Upper lobe of left lung (tissue), 6 donors: ENCODE data around the gene KLHL26. TPM values are rescaled to one million over a fixed set of nuclear protein-coding genes. Genes with fewer than 3 reads are reported as not detected.

Source experiments
- ATAC-seq, 2 donors: fragments of 200-7000 bp; cut with Tn5 transposase; one replicate each; pipeline ENCODE4 v1.9.1; 2022; ENCODE audit warnings: mild to moderate bottlenecking in 2 of 2, moderate library complexity in 2 of 2; ENCODE audit not compliant: low FRiP score in 2 of 2
- DNase-seq, 2 donors: peaks; one replicate each; pipeline ENCODE4 v3.0.0-alpha.2; 2019 to 2020
- H3K27ac ChIP-seq, 4 donors: fragments of 200-600 bp; sonication (generic); one replicate each; pipeline ENCODE4 v1.5.1; 2016 to 2019
- H3K27me3 ChIP-seq, 4 donors: fragments of 200-600 bp; sonication (generic); one replicate each; pipeline ENCODE4 v1.5.1; 2017 to 2019
- H3K36me3 ChIP-seq, 4 donors: fragments of 200-600 bp; sonication (generic); one replicate each; pipeline ENCODE4 v1.5.1; 2016 to 2019
- H3K4me1 ChIP-seq, 4 donors: fragments of 200-600 bp; sonication (generic); one replicate each; pipeline ENCODE4 v1.5.1; 2018 to 2019
- H3K4me3 ChIP-seq, 4 donors: fragments of 200-600 bp; sonication (generic); one replicate each; pipeline ENCODE4 v1.5.1; 2017 to 2019; ENCODE audit warnings: mild to moderate bottlenecking in 2 of 4, moderate library complexity in 1 of 4
- H3K9me3 ChIP-seq, 4 donors: fragments of 200-600 bp; sonication (generic); one replicate each; pipeline ENCODE4 v1.5.1; 2018 to 2019
- CTCF ChIP-seq, 6 experiments: fragments of 450-650 bp in 4 of 6; fragments of 200-600 bp in 2 of 6; sonication (generic) in 2 of 6; IDR thresholded peaks; one replicate each; pipeline ENCODE4 v1.5.1; 2016 to 2019; ENCODE audit warnings: antibody characterized with exemption in 6 of 6
- EP300 ChIP-seq, 4 donors: sonication (generic); formaldehyde crosslinking; IDR thresholded peaks; one replicate each; pipeline ENCODE4 v1.5.1; 2017; ENCODE audit warnings: antibody characterized with exemption in 4 of 4, control low read depth in 2 of 4
- POLR2A ChIP-seq, 4 donors: fragments of 450-650 bp; IDR thresholded peaks; one replicate each; pipeline ENCODE4 v1.5.1; 2016 to 2017; ENCODE audit warnings: antibody characterized with exemption in 4 of 4, mild to moderate bottlenecking in 2 of 4
- POLR2AphosphoS5 ChIP-seq, 2 donors: sonication (generic); formaldehyde crosslinking; IDR thresholded peaks; one replicate each; pipeline ENCODE4 v1.5.1; 2017; ENCODE audit warnings: antibody characterized with exemption in 2 of 2
- WGBS, 2 donors: methylation state at CpG; one replicate each; pipeline ENCODE4 v1.1.5; 2017 to 2018; 5-methylcytosine and 5-hydroxymethylcytosine counted together
- total RNA-seq, 6 donors: library from RNA; depleted of rRNA in 4 of 6; stranded (reverse); fragments of >200 nt in 4 of 6; gene quantifications; one replicate each; pipeline versions ENCODE4 v1.1.0 to v1.2.1, GENCODE V29; 2016 to 2021
- donor health status: DM: no; HTN: no; CAD: no; lungs with moderate emphysema.
- donor health status: DM: no; HTN: yes; CAD: no; lungs with severe emphysema.

Gene KLHL26
- total RNA-seq, 6 donors from 2014 or later, result 8.1 to 16.1 (median 12.1) TPM

GRCh38 chr19:18669883-18670282 is 33.1 kb downstream of the KLHL26 start:
- TF ChIP-seq EP300 (IDR thresholded peaks at IDR 0.05) (no peak), POLR2A (IDR thresholded peaks at IDR 0.05) (no peak), CTCF (IDR thresholded peaks at IDR 0.05) (no peak), POLR2AphosphoS5 (IDR thresholded peaks at IDR 0.05) (no peak)
- Histone ChIP-seq H3K4me3 (no peak overlapping the region), H3K27ac (no peak overlapping the region), H3K36me3 (peaks cover 9 to 61% (median 32%) of the 10 kb centered on the region in 4 donors), H3K4me1 (peaks cover 0 to 8% (median 3%) of the 10 kb centered on the region in 4 donors), H3K9me3 (no peaks in the 10 kb centered on the region), H3K27me3 (no peaks in the 10 kb centered on the region)
- DNase-seq, result no peak
- WGBS, 2 donors, result 93 to 94% methylated on average over 11 of the region's 11 CpGs
- ATAC-seq, result no peak

- no peak for TF ChIP-seq POLR2AphosphoS5 (IDR thresholded peaks at IDR 0.05)
- no peak for TF ChIP-seq POLR2A (IDR thresholded peaks at IDR 0.05)
- no peak for TF ChIP-seq EP300 (IDR thresholded peaks at IDR 0.05)
- no peak for TF ChIP-seq CTCF (IDR thresholded peaks at IDR 0.05)
- Histone ChIP-seq H3K4me1 (peaks cover 0 to 8% (median 3%) of the 10 kb centered on the region in 4 donors), H3K36me3 (peaks cover 9 to 58% (median 32%) of the 10 kb centered on the region in 4 donors), H3K4me3 (no peak overlapping the region), H3K27me3 (no peaks in the 10 kb centered on the region), H3K27ac (no peak overlapping the region), H3K9me3 (no peaks in the 10 kb centered on the region)
- WGBS, 2 donors, result 89 to 90% methylated on average over 9 to 13 of the region's 13 CpGs
- ATAC-seq, result no peak
- no peak for DNase-seq
Observed at GRCh38 chr19:18670312-18670711, 33.5 kb downstream of the KLHL26 start.

GRCh38 chr19:18671303-18672043 is 34.6 kb downstream of the KLHL26 start:
- peak in 1 of 2 donors; percentile 5 for ATAC-seq
- H3K27ac ChIP-seq, result no peak overlapping the region

GRCh38 chr19:18672044-18672451 is 35.2 kb downstream of the KLHL26 start:
- Histone ChIP-seq H3K36me3 (peaks cover 9 to 44% (median 27%) of the 10 kb centered on the region in 4 donors), H3K4me3 (no peak overlapping the region), H3K27me3 (no peaks in the 10 kb centered on the region), H3K9me3 (no peaks in the 10 kb centered on the region), H3K4me1 (peaks cover 0 to 8% (median 3%) of the 10 kb centered on the region in 4 donors), H3K27ac (no peak overlapping the region)
- TF ChIP-seq POLR2AphosphoS5 (IDR thresholded peaks at IDR 0.05) (no peak), CTCF (IDR thresholded peaks at IDR 0.05) (no peak), EP300 (IDR thresholded peaks at IDR 0.05) (no peak), POLR2A (IDR thresholded peaks at IDR 0.05) (no peak)
- WGBS, 2 donors, result 78% methylated on average over 22 of the region's 24 CpGs; no CpG with 5 or more reads in 1 of the 2 donors
- DNase-seq, result no peak
- peak in 1 of 2 donors; percentile 4 for ATAC-seq

More at GRCh38 chr19:18671303-18672043, 34.6 kb downstream of the KLHL26 start:
- Histone ChIP-seq H3K9me3 (no peaks in the 10 kb centered on the region), H3K4me3 (no peak overlapping the region), H3K27me3 (no peaks in the 10 kb centered on the region), H3K36me3 (peaks cover 9 to 47% (median 27%) of the 10 kb centered on the region in 4 donors), H3K4me1 (peaks cover 0 to 8% (median 3%) of the 10 kb centered on the region in 4 donors)
- 86 to 89% methylated on average over 28 to 34 of the region's 35 CpGs for WGBS, 2 donors
- no peak for TF ChIP-seq EP300 (IDR thresholded peaks at IDR 0.05)
- no peak for TF ChIP-seq CTCF (IDR thresholded peaks at IDR 0.05)
- no peak for TF ChIP-seq POLR2AphosphoS5 (IDR thresholded peaks at IDR 0.05)
- no peak for DNase-seq
